ENCODE measurements around the gene FKBP15.

DNA sequence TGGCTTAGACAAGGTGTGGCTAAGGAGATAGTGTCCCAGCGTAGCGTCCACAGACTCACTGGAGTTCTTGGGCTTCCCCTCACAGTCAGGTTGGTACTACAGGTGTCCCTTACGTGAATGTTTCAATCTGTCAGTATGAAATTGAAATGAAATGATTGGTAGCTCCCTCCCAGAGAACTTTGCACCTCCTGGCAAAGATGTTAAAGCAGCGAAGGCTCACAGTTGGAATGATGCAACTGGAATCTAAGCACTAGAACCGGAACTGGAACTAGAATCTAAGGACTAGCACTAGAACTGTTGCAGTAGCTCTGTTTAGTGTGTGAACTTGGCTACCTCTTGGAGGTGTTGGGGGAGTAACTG is 1.4 kb upstream of the FKBP15 start:
- TF ChIP-seq, protein P1, sequence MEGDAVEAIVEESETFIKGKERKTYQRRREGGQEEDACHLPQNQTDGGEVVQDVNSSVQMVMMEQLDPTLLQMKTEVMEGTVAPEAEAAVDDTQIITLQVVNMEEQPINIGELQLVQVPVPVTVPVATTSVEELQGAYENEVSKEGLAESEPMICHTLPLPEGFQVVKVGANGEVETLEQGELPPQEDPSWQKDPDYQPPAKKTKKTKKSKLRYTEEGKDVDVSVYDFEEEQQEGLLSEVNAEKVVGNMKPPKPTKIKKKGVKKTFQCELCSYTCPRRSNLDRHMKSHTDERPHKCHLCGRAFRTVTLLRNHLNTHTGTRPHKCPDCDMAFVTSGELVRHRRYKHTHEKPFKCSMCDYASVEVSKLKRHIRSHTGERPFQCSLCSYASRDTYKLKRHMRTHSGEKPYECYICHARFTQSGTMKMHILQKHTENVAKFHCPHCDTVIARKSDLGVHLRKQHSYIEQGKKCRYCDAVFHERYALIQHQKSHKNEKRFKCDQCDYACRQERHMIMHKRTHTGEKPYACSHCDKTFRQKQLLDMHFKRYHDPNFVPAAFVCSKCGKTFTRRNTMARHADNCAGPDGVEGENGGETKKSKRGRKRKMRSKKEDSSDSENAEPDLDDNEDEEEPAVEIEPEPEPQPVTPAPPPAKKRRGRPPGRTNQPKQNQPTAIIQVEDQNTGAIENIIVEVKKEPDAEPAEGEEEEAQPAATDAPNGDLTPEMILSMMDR (IDR thresholded peaks at IDR 0.05) = no peak
- TF ChIP-seq TCF7L2 (IDR thresholded peaks at IDR 0.05; ENCODE audit: low read depth, low read length) = no peak
- TF ChIP-seq, protein P2, sequence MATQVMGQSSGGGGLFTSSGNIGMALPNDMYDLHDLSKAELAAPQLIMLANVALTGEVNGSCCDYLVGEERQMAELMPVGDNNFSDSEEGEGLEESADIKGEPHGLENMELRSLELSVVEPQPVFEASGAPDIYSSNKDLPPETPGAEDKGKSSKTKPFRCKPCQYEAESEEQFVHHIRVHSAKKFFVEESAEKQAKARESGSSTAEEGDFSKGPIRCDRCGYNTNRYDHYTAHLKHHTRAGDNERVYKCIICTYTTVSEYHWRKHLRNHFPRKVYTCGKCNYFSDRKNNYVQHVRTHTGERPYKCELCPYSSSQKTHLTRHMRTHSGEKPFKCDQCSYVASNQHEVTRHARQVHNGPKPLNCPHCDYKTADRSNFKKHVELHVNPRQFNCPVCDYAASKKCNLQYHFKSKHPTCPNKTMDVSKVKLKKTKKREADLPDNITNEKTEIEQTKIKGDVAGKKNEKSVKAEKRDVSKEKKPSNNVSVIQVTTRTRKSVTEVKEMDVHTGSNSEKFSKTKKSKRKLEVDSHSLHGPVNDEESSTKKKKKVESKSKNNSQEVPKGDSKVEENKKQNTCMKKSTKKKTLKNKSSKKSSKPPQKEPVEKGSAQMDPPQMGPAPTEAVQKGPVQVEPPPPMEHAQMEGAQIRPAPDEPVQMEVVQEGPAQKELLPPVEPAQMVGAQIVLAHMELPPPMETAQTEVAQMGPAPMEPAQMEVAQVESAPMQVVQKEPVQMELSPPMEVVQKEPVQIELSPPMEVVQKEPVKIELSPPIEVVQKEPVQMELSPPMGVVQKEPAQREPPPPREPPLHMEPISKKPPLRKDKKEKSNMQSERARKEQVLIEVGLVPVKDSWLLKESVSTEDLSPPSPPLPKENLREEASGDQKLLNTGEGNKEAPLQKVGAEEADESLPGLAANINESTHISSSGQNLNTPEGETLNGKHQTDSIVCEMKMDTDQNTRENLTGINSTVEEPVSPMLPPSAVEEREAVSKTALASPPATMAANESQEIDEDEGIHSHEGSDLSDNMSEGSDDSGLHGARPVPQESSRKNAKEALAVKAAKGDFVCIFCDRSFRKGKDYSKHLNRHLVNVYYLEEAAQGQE (IDR thresholded peaks at IDR 0.05; ENCODE audit: insufficient read depth in 1 of 2, low read depth in 2 of 2, low read length in 1 of 2) = no peak
- TF ChIP-seq POLR2AphosphoS5 (IDR thresholded peaks at IDR 0.05; ENCODE audit: low read depth, low read length) = no peak
